HL-60 (cell line): Measurements from ENCODE around the gene CENPP.

Source experiments
- GABPA ChIP-seq: IDR thresholded peaks from 2 replicates; pipeline ENCODE4 v1.6.1; 2012; ENCODE audit warnings: low read depth
- POLR2AphosphoS5 ChIP-seq: IDR thresholded peaks from 2 replicates; pipeline ENCODE4 v1.6.1; 2012; ENCODE audit warnings: low read depth
- SPI1 ChIP-seq: IDR thresholded peaks from 2 replicates; pipeline ENCODE4 v1.6.1; 2012; ENCODE audit warnings: low read depth, mild to moderate bottlenecking, borderline replicate concordance
- TF ChIP-seq, protein P1 (sequence below): IDR thresholded peaks from 2 replicates; pipeline ENCODE4 v1.6.1; 2012; ENCODE audit warnings: low read depth; ENCODE audit not compliant: insufficient replicate concordance
- TF ChIP-seq, protein P2 (sequence below): IDR thresholded peaks from one replicate; pipeline ENCODE4 v1.5.1; 2011; ENCODE audit warnings: low read length, control low read depth, inconsistent platforms; ENCODE audit not compliant: insufficient read depth

DNA sequence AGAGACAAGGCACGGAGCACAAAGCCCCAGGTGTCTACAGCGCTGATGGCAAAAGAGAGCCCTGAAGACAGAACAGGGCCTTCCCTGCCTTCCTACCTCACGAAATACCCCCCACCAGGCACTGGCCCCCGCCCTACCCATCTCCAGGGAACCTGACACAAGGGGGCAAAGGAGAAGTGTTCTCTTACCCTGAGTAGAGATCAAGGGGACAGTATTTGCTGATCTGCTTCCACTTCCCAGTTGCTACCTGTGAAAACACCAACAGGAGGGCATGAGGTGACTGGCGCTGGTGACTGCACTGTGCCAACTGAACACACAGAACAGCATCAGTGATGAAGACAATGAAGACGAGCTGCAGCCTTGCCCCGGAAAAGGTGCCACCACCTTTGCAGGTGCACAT lies 316.8 kb downstream of the CENPP start:
- TF ChIP-seq, protein P1, sequence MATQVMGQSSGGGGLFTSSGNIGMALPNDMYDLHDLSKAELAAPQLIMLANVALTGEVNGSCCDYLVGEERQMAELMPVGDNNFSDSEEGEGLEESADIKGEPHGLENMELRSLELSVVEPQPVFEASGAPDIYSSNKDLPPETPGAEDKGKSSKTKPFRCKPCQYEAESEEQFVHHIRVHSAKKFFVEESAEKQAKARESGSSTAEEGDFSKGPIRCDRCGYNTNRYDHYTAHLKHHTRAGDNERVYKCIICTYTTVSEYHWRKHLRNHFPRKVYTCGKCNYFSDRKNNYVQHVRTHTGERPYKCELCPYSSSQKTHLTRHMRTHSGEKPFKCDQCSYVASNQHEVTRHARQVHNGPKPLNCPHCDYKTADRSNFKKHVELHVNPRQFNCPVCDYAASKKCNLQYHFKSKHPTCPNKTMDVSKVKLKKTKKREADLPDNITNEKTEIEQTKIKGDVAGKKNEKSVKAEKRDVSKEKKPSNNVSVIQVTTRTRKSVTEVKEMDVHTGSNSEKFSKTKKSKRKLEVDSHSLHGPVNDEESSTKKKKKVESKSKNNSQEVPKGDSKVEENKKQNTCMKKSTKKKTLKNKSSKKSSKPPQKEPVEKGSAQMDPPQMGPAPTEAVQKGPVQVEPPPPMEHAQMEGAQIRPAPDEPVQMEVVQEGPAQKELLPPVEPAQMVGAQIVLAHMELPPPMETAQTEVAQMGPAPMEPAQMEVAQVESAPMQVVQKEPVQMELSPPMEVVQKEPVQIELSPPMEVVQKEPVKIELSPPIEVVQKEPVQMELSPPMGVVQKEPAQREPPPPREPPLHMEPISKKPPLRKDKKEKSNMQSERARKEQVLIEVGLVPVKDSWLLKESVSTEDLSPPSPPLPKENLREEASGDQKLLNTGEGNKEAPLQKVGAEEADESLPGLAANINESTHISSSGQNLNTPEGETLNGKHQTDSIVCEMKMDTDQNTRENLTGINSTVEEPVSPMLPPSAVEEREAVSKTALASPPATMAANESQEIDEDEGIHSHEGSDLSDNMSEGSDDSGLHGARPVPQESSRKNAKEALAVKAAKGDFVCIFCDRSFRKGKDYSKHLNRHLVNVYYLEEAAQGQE: no peak
- TF ChIP-seq, protein P2, sequence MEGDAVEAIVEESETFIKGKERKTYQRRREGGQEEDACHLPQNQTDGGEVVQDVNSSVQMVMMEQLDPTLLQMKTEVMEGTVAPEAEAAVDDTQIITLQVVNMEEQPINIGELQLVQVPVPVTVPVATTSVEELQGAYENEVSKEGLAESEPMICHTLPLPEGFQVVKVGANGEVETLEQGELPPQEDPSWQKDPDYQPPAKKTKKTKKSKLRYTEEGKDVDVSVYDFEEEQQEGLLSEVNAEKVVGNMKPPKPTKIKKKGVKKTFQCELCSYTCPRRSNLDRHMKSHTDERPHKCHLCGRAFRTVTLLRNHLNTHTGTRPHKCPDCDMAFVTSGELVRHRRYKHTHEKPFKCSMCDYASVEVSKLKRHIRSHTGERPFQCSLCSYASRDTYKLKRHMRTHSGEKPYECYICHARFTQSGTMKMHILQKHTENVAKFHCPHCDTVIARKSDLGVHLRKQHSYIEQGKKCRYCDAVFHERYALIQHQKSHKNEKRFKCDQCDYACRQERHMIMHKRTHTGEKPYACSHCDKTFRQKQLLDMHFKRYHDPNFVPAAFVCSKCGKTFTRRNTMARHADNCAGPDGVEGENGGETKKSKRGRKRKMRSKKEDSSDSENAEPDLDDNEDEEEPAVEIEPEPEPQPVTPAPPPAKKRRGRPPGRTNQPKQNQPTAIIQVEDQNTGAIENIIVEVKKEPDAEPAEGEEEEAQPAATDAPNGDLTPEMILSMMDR: no peak
- TF ChIP-seq SPI1 (no peak), GABPA (no peak), POLR2AphosphoS5 (no peak)
